Progenitor cell of endocrine pancreas (in vitro differentiated cells): ENCODE results near the gene WFS1. TPM values are rescaled to one million over a fixed set of nuclear protein-coding genes. Genes with fewer than 3 reads are reported as not detected.

Experiments used
- DNase-seq: peaks from one replicate; pipeline ENCODE4 v3.0.0; 2021; ENCODE audit warnings: low spot score; ENCODE audit not compliant: unreplicated experiment
- H3K27ac Mint-ChIP-seq: 2 replicates; pipeline ENCODE4 v1.8.0; 2021; ENCODE audit warnings: mild to moderate bottlenecking, moderate library complexity, mixed read lengths
- H3K27me3 Mint-ChIP-seq: 2 replicates; pipeline ENCODE4 v1.8.0; 2021; ENCODE audit warnings: mixed read lengths
- H3K36me3 Mint-ChIP-seq: 2 replicates; pipeline ENCODE4 v1.8.0; 2022; ENCODE audit warnings: mixed read lengths; ENCODE audit not compliant: insufficient read depth
- H3K4me1 Mint-ChIP-seq: 2 replicates; pipeline ENCODE4 v1.8.0; 2021; ENCODE audit warnings: low read depth, mixed read lengths
- H3K4me3 Mint-ChIP-seq: 2 replicates; pipeline ENCODE4 v1.8.0; 2021; ENCODE audit warnings: low read depth, mild to moderate bottlenecking, moderate library complexity, mixed read lengths
- H3K9me3 Mint-ChIP-seq: 2 replicates; pipeline ENCODE4 v1.8.0; 2021; ENCODE audit warnings: low read depth, mixed read lengths
- CTCF ChIP-seq: fragments of 200-600 bp; sonication (generic); IDR thresholded peaks from one replicate; pipeline ENCODE4 v1.5.0; 2021; ENCODE audit warnings: antibody characterized with exemption, mild to moderate bottlenecking; ENCODE audit not compliant: unreplicated experiment
- total RNA-seq: library from RNA; stranded (reverse); gene quantifications from 2 replicates; pipeline ENCODE4 v1.2.1, GENCODE V29; 2021

The WFS1 gene
- total RNA-seq, 1 donor from 2014 or later: 37.9 TPM

GRCh38 chr4:6291784-6292297 lies 22.2 kb downstream of the WFS1 start:
- no peak overlapping the region for H3K27ac Mint-ChIP-seq
- no peak for TF ChIP-seq CTCF
- no peak for DNase-seq
- H3K9me3 Mint-ChIP-seq: no peaks in the 10 kb centered on the region
- no peak overlapping the region for H3K4me3 Mint-ChIP-seq
- H3K36me3 Mint-ChIP-seq: peaks cover 14% of the 10 kb centered on the region
- no peaks in the 10 kb centered on the region for H3K4me1 Mint-ChIP-seq
- H3K27me3 Mint-ChIP-seq: no peaks in the 10 kb centered on the region

GRCh38 chr4:6292376-6293096 lies 22.9 kb downstream of the WFS1 start:
- TF ChIP-seq CTCF: no peak
- no peak overlapping the region for H3K27ac Mint-ChIP-seq
- no peak overlapping the region for H3K4me3 Mint-ChIP-seq
- no peaks in the 10 kb centered on the region for H3K9me3 Mint-ChIP-seq
- H3K4me1 Mint-ChIP-seq: no peaks in the 10 kb centered on the region
- no peak for DNase-seq
- H3K27me3 Mint-ChIP-seq: no peaks in the 10 kb centered on the region
- peaks cover 15% of the 10 kb centered on the region for H3K36me3 Mint-ChIP-seq

GRCh38 chr4:6293097-6293445 lies 23.4 kb downstream of the WFS1 start:
- DNase-seq: no peak
- TF ChIP-seq CTCF: no peak
- H3K27me3 Mint-ChIP-seq: no peaks in the 10 kb centered on the region
- H3K4me3 Mint-ChIP-seq: no peak overlapping the region
- H3K36me3 Mint-ChIP-seq: peaks cover 17% of the 10 kb centered on the region
- no peak overlapping the region for H3K27ac Mint-ChIP-seq
- H3K4me1 Mint-ChIP-seq: no peaks in the 10 kb centered on the region
- no peaks in the 10 kb centered on the region for H3K9me3 Mint-ChIP-seq

GRCh38 chr4:6293661-6294060 lies 24.0 kb downstream of the WFS1 start:
- no peak overlapping the region for H3K27ac Mint-ChIP-seq
- H3K36me3 Mint-ChIP-seq: peaks cover 14% of the 10 kb centered on the region
- H3K4me1 Mint-ChIP-seq: no peaks in the 10 kb centered on the region
- TF ChIP-seq CTCF: no peak
- no peak overlapping the region for H3K4me3 Mint-ChIP-seq
- H3K27me3 Mint-ChIP-seq: no peaks in the 10 kb centered on the region
- no peaks in the 10 kb centered on the region for H3K9me3 Mint-ChIP-seq
- DNase-seq: no peak

GRCh38 chr4:6294705-6295421 lies 25.2 kb downstream of the WFS1 start:
- no peak overlapping the region for H3K4me3 Mint-ChIP-seq
- no peak overlapping the region for H3K27ac Mint-ChIP-seq
- DNase-seq: no peak
- no peaks in the 10 kb centered on the region for H3K9me3 Mint-ChIP-seq
- H3K36me3 Mint-ChIP-seq: peaks cover 14% of the 10 kb centered on the region
- no peak for TF ChIP-seq CTCF
- H3K4me1 Mint-ChIP-seq: no peaks in the 10 kb centered on the region
- no peaks in the 10 kb centered on the region for H3K27me3 Mint-ChIP-seq
